Tibial artery (tissue), 4 donors: Measurements from ENCODE around the gene MYO18A.
A peak's percentile ranks its signal among the peaks of the same experiment; 100 is the strongest.

Experiments used
- DNase-seq, 2 donors: peaks; one replicate each; pipeline ENCODE4 v3.0.0-alpha.2; 2019
- H3K27ac ChIP-seq, 2 donors: fragments of 200-600 bp; sonication (generic) in 1 of 2; 1 replicate in 1 of 2; 2 replicates in 1 of 2; pipeline ENCODE4 v1.5.1; 2018 to 2019; ENCODE audit warnings: mild to moderate bottlenecking in 1 of 2
- H3K27me3 ChIP-seq, 2 donors: fragments of 200-600 bp; sonication (generic) in 1 of 2; one replicate each; pipeline versions ENCODE4 v1.5.1 to v1.6.0; 2016 to 2019
- H3K36me3 ChIP-seq, 3 donors: fragments of 200-600 bp; sonication (generic) in 2 of 3; one replicate each; pipeline ENCODE4 v1.5.1; 2016 to 2019; ENCODE audit warnings: mild to moderate bottlenecking in 2 of 3
- H3K4me1 ChIP-seq, 4 donors: fragments of 200-600 bp; sonication (generic) in 2 of 4; 1 replicate in 3 of 4; 2 replicates in 1 of 4; pipeline ENCODE4 v1.5.1; 2016 to 2019
- H3K4me3 ChIP-seq, 2 donors: fragments of 200-600 bp; sonication (generic) in 1 of 2; 1 replicate in 1 of 2; 2 replicates in 1 of 2; pipeline ENCODE4 v1.5.1; 2018 to 2019; ENCODE audit warnings: mild to moderate bottlenecking in 2 of 2
- H3K9me3 ChIP-seq, 3 donors: fragments of 200-600 bp; sonication (generic) in 1 of 3; one replicate each; pipeline ENCODE4 v1.5.1; 2016 to 2019
- CTCF ChIP-seq, 2 experiments: fragments of 200-600 bp in 1 of 2; fragments of 450-650 bp in 1 of 2; IDR thresholded peaks; one replicate each; pipeline ENCODE4 v1.5.1; 2017 to 2019; ENCODE audit warnings: antibody characterized with exemption in 2 of 2, mild to moderate bottlenecking in 1 of 2, moderate library complexity in 1 of 2
- intact Hi-C: fragments of 100-400 bp; cut with DNase I; formaldehyde crosslinking; loops from one replicate; pipeline ENCODE4 v1.15.0; 2023; ENCODE audit warnings: low total_unique reads

The MYO18A gene

GRCh38 chr17:29190592-29191207 is 10.5 kb upstream of the MYO18A start:
- H3K36me3 ChIP-seq = no peaks in the 10 kb centered on the region
- H3K9me3 ChIP-seq = no peaks in the 10 kb centered on the region
- TF ChIP-seq CTCF (IDR thresholded peaks at IDR 0.05) = no peak
- no peak overlapping the region for H3K4me3 ChIP-seq
- intact Hi-C loops = no loop called here
- DNase-seq = no peak
- H3K4me1 ChIP-seq = no peaks in the 10 kb centered on the region
- H3K27me3 ChIP-seq = no peaks in the 10 kb centered on the region
- no peak overlapping the region for H3K27ac ChIP-seq

DNA sequence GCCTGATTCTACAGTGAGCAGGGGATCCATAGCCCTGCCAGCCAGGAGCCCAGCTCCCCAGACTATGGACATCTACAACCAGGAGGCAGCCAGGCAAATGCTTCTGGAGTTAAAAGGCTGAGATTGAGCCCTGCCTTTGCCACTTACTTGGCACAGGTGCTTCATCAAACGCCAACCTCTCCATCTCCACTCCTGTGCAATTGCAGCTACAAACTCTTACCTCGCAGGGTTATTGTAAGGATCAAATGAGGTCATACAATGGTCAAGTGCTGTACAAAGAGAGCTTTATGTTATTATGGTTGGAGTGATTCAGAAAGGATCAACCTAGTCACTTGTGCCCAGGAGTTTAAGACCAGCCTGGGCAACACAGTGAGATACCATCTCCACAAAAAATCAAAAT is 9.8 kb upstream of the MYO18A start:
- DNase-seq = no peak
- no peak for TF ChIP-seq CTCF (IDR thresholded peaks at IDR 0.05)
- H3K36me3 ChIP-seq = no peaks in the 10 kb centered on the region
- H3K9me3 ChIP-seq = no peaks in the 10 kb centered on the region
- no peaks in the 10 kb centered on the region for H3K4me1 ChIP-seq
- no peaks in the 10 kb centered on the region for H3K27me3 ChIP-seq
- intact Hi-C loops = no loop called here
- no peak overlapping the region for H3K4me3 ChIP-seq
- no peak overlapping the region for H3K27ac ChIP-seq

GRCh38 chr17:29189355-29189754 is 9.2 kb upstream of the MYO18A start:
- DNase-seq = no peak
- TF ChIP-seq CTCF (IDR thresholded peaks at IDR 0.05) = no peak
- H3K4me1 ChIP-seq = no peaks in the 10 kb centered on the region
- no peaks in the 10 kb centered on the region for H3K9me3 ChIP-seq
- no peak overlapping the region for H3K27ac ChIP-seq
- no peaks in the 10 kb centered on the region for H3K36me3 ChIP-seq
- H3K4me3 ChIP-seq = no peak overlapping the region
- intact Hi-C loops = no loop called here
- no peaks in the 10 kb centered on the region for H3K27me3 ChIP-seq

DNA sequence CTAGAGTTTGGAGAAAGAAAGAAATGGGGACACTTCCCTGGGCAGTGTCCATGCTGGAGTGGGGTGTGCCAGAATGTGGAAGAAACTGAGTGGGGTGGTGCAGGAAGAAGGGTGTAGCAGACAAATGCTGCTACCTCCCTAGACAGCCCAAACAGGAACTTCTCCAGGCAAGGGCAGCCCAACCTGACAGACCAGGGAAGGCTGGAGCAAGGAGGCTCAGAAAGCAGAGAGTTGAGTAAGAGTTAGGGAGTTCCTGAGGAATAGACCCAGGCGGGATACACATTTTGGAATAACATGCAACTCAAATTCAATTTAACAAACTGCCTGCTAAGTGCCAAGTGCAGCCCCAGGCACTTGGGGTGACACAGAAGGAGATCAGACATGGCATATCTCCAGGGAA is 1.0 kb upstream of the MYO18A start:
- intact Hi-C loops = no loop called here
- no peak overlapping the region for H3K4me3 ChIP-seq
- H3K36me3 ChIP-seq = no peaks in the 10 kb centered on the region
- H3K27ac ChIP-seq = peak overlapping the region; percentile 82
- peaks cover 0 to 46% (median 27%) of the 10 kb centered on the region in 4 donors for H3K4me1 ChIP-seq
- DNase-seq = no peak
- no peaks in the 10 kb centered on the region for H3K27me3 ChIP-seq
- H3K9me3 ChIP-seq = no peaks in the 10 kb centered on the region
- TF ChIP-seq CTCF (IDR thresholded peaks at IDR 0.05) = no peak

DNA sequence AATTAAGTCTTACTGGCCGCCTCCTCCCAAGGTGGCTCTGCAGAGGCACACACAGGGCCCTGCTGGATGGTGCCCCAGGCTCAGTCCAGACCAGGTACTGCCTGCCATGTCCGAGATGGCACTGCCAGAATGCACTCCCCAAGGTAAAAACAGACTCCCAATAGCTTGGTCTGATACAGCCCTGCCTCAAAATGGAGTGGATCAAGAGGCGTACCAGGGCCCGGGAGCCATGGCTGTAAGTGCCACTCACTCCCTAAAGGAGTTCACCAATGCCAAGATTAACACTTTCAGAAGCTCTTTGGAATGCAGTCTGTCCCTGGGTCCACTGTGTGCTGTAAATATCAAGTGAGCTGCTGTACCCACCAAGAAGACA is 576 bp upstream of the MYO18A start:
- Histone ChIP-seq H3K4me1 (peaks cover 0 to 51% (median 29%) of the 10 kb centered on the region in 4 donors), H3K27ac (peak overlapping the region; percentile 82), H3K9me3 (no peaks in the 10 kb centered on the region), H3K27me3 (no peaks in the 10 kb centered on the region), H3K4me3 (peak overlapping the region; percentile 63 to 65), H3K36me3 (no peaks in the 10 kb centered on the region)
- DNase-seq = no peak
- intact Hi-C loops = no loop called here
- TF ChIP-seq CTCF (IDR thresholded peaks at IDR 0.05) = no peak
